Left forelimb (tissue), 1 donor: ENCODE measurements around the gene LDLRAD3.
"Not testable (repeated sequence)": the region's sequence is repeated elsewhere in the genome, so short reads cannot be mapped to it uniquely, and the experiment has no call there.

ENCODE experiments used
- DNase-seq: peaks from one replicate; pipeline ENCODE4 v3.0.0-alpha.2; 2018; ENCODE audit warnings: low spot score

LDLRAD3 gene

GRCh38 chr11:35943713-35944502 is at the start of gene LDLRAD3:
TSS of gene LDLRAD3 (plus strand) at chr11:35944062. CDS start at chr11:35944099, 37 bp downstream.
- DNase-seq: peak; percentile 94

GRCh38 chr11:35897019-35897418 is 46.8 kb upstream of the LDLRAD3 start:
- no peak for DNase-seq

GRCh38 chr11:35902961-35903360 is 40.9 kb upstream of the LDLRAD3 start:
- no peak for DNase-seq

- DNase-seq: no peak
These were observed 38.1 kb upstream of the LDLRAD3 start for GRCh38 chr11:35905646-35906276.

- DNase-seq: no peak
These were observed 37.6 kb upstream of the LDLRAD3 start for GRCh38 chr11:35906277-35906661.

GRCh38 chr11:35906681-35907080 is 37.2 kb upstream of the LDLRAD3 start:
- no peak for DNase-seq

GRCh38 chr11:35907648-35908431 is 36.0 kb upstream of the LDLRAD3 start:
- DNase-seq: no peak

GRCh38 chr11:35908432-35908771 is 35.5 kb upstream of the LDLRAD3 start:
- DNase-seq: not testable (repeated sequence)

GRCh38 chr11:35909511-35910265 is 34.2 kb upstream of the LDLRAD3 start:
- no peak for DNase-seq

- DNase-seq: no peak
These were observed 32.8 kb upstream of the LDLRAD3 start for GRCh38 chr11:35911013-35911412.

- DNase-seq: no peak
These were observed 32.2 kb upstream of the LDLRAD3 start for GRCh38 chr11:35911616-35912165.

GRCh38 chr11:35912436-35912835 is 31.4 kb upstream of the LDLRAD3 start:
- DNase-seq: not testable (repeated sequence)

GRCh38 chr11:35912883-35913624 is 30.8 kb upstream of the LDLRAD3 start:
- no peak for DNase-seq

GRCh38 chr11:35914816-35915215 is 29.0 kb upstream of the LDLRAD3 start:
- DNase-seq: no peak

- DNase-seq: no peak
These were observed 27.6 kb upstream of the LDLRAD3 start for GRCh38 chr11:35916270-35916669.

GRCh38 chr11:35917676-35918075 is 26.2 kb upstream of the LDLRAD3 start:
- DNase-seq: no peak

GRCh38 chr11:35918716-35919115 is 25.1 kb upstream of the LDLRAD3 start:
- no peak for DNase-seq

GRCh38 chr11:35919244-35919643 is 24.6 kb upstream of the LDLRAD3 start:
- no peak for DNase-seq

- DNase-seq: no peak
These were observed 20.4 kb upstream of the LDLRAD3 start for GRCh38 chr11:35923452-35923851.

- DNase-seq: no peak
These were observed 19.1 kb upstream of the LDLRAD3 start for GRCh38 chr11:35924811-35925210.

GRCh38 chr11:35927104-35927503 is 16.8 kb upstream of the LDLRAD3 start:
- no peak for DNase-seq
